ENCODE results near the gene ST8SIA4. TPM values are rescaled to one million over a fixed set of nuclear protein-coding genes. Genes with fewer than 3 reads are reported as not detected.

Gene ST8SIA4
- total RNA-seq, 1 experiment from 2014 or later = 0.47 TPM

GRCh38 chr5:100758306-100758705 lies 144.8 kb downstream of the ST8SIA4 start:
- intact Hi-C loops (cut with micrococcal nuclease; ENCODE audit: unreplicated experiment) = no loop called here
- TF ChIP-seq CTCF (conservative IDR thresholded peaks at IDR 0.05; ENCODE audit: low read depth, low read length) = no peak
- TF ChIP-seq EZH2 (IDR thresholded peaks at IDR 0.05; ENCODE audit: borderline replicate concordance, low read depth, low read length, poor library complexity, severe bottlenecking) = no peak
- no peak for DNase-seq (ENCODE audit: low spot score)
- H3K4me1 ChIP-seq (ENCODE audit: insufficient read depth, low read length, poor library complexity, severe bottlenecking) = no peaks in the 10 kb centered on the region
- H3K36me3 ChIP-seq (ENCODE audit: insufficient read depth, low read length, poor library complexity, severe bottlenecking) = no peaks in the 10 kb centered on the region
- H3K27me3 ChIP-seq (replicated peaks; ENCODE audit: insufficient read depth, low read depth, low read length, poor library complexity) = no peaks in the 10 kb centered on the region
- H3K4me3 ChIP-seq (ENCODE audit: low read depth, low read length, poor library complexity, severe bottlenecking) = no peak overlapping the region
- ChIA-PET CTCF (no interaction called here), POLR2A (ENCODE audit: low non-redundant PET) (no interaction called here)
- BruUV-seq (replicated peaks) = no TSS peak
- H3K9me3 ChIP-seq (ENCODE audit: low read depth, low read length, poor library complexity, severe bottlenecking) = no peaks in the 10 kb centered on the region
- H3K27ac ChIP-seq (ENCODE audit: low read depth, low read length, poor library complexity, severe bottlenecking) = no peak overlapping the region

GRCh38 chr5:100757618-100758017 lies 145.5 kb downstream of the ST8SIA4 start:
- no peak overlapping the region for H3K27ac ChIP-seq (ENCODE audit: low read depth, low read length, poor library complexity, severe bottlenecking)
- no peaks in the 10 kb centered on the region for H3K9me3 ChIP-seq (ENCODE audit: low read depth, low read length, poor library complexity, severe bottlenecking)
- no TSS peak for BruUV-seq (replicated peaks)
- ChIA-PET POLR2A (ENCODE audit: low non-redundant PET) (no interaction called here), CTCF (no interaction called here)
- TF ChIP-seq EZH2 (IDR thresholded peaks at IDR 0.05; ENCODE audit: borderline replicate concordance, low read depth, low read length, poor library complexity, severe bottlenecking) = no peak
- no peak for TF ChIP-seq CTCF (conservative IDR thresholded peaks at IDR 0.05; ENCODE audit: low read depth, low read length)
- intact Hi-C loops (cut with micrococcal nuclease; ENCODE audit: unreplicated experiment) = no loop called here
- H3K27me3 ChIP-seq (replicated peaks; ENCODE audit: insufficient read depth, low read depth, low read length, poor library complexity) = no peaks in the 10 kb centered on the region
- H3K4me1 ChIP-seq (ENCODE audit: insufficient read depth, low read length, poor library complexity, severe bottlenecking) = no peaks in the 10 kb centered on the region
- H3K36me3 ChIP-seq (ENCODE audit: insufficient read depth, low read length, poor library complexity, severe bottlenecking) = no peaks in the 10 kb centered on the region
- no peak for DNase-seq (ENCODE audit: low spot score)
- H3K4me3 ChIP-seq (ENCODE audit: low read depth, low read length, poor library complexity, severe bottlenecking) = no peak overlapping the region

Small RNA genes lying within 50 kb of the gene (microRNA-seq; reads per million reads assigned to microRNA genes)
- gene MIR548P = not detected

All from A673 (cell line).